GM12878 (cell line): ENCODE data around the gene AKT3. TPM values are rescaled to one million over a fixed set of nuclear protein-coding genes. Genes with fewer than 3 reads are reported as not detected.
A peak's percentile ranks its signal among the peaks of the same experiment; 100 is the strongest.

ENCODE experiments used
- BACH1 ChIP-seq: fragments of 450-650 bp; IDR thresholded peaks from 2 replicates; pipeline ENCODE4 v1.6.1; 2017; ENCODE audit warnings: mild to moderate bottlenecking, borderline replicate concordance
- BCL11A ChIP-seq: IDR thresholded peaks from 2 replicates; pipeline ENCODE4 v1.6.1; 2011; ENCODE audit warnings: low read depth, low read length
- CHD2 ChIP-seq: IDR thresholded peaks from 2 replicates; pipeline ENCODE4 v1.6.1; 2011; ENCODE audit warnings: low read depth, low read length, improper control_type of control experiment, borderline replicate concordance
- CHD4 ChIP-seq: fragments of 200-600 bp; sonication (generic); IDR thresholded peaks from 2 replicates; pipeline ENCODE4 v1.6.1; 2016; ENCODE audit warnings: mild to moderate bottlenecking
- FOXK2 ChIP-seq: fragments of 450-650 bp; IDR thresholded peaks from 2 replicates; pipeline ENCODE4 v1.6.1; 2017; ENCODE audit warnings: mild to moderate bottlenecking, moderate library complexity
- GABPA ChIP-seq: IDR thresholded peaks from 2 replicates; pipeline ENCODE4 v1.6.1; 2014; ENCODE audit warnings: antibody characterized with exemption, low read depth, mild to moderate bottlenecking, inconsistent platforms
- HSF1 ChIP-seq: fragments of 150-350 bp; IDR thresholded peaks from 2 replicates; pipeline ENCODE4 v1.6.1; 2014; ENCODE audit warnings: mild to moderate bottlenecking, low read depth, low read length
- IRF4 ChIP-seq: IDR thresholded peaks from 2 replicates; pipeline ENCODE4 v1.6.1; 2011; ENCODE audit warnings: low read depth, low read length
- IRF5 ChIP-seq: fragments of 450-650 bp; IDR thresholded peaks from 2 replicates; pipeline ENCODE4 v1.6.1; 2017; ENCODE audit warnings: borderline replicate concordance
- JUND ChIP-seq: IDR thresholded peaks from 2 replicates; pipeline ENCODE4 v1.6.1; 2012; ENCODE audit warnings: low read depth, mild to moderate bottlenecking, low read length, improper control_type of control experiment, moderate library complexity
- KLF5 ChIP-seq: fragments of 450-650 bp; IDR thresholded peaks from 2 replicates; pipeline ENCODE4 v1.6.1; 2014; ENCODE audit warnings: mild to moderate bottlenecking; ENCODE audit not compliant: partially characterized antibody
- MYB ChIP-seq: fragments of 150-350 bp; IDR thresholded peaks from 2 replicates; pipeline ENCODE4 v1.6.1; 2014; ENCODE audit warnings: mild to moderate bottlenecking, low read depth, low read length, borderline replicate concordance
- NKRF ChIP-seq: fragments of 450-650 bp; conservative IDR thresholded peaks from 2 replicates; pipeline ENCODE4 v1.6.1; 2017; ENCODE audit warnings: mild to moderate bottlenecking, moderate library complexity
- NRF1 ChIP-seq: conservative IDR thresholded peaks from 2 replicates; pipeline ENCODE4 v1.6.1; 2011; ENCODE audit warnings: mild to moderate bottlenecking, low read depth, low read length, improper control_type of control experiment
- PAX8 ChIP-seq: fragments of 450-650 bp; IDR thresholded peaks from 2 replicates; pipeline ENCODE4 v1.6.1; 2017; ENCODE audit warnings: mild to moderate bottlenecking, moderate library complexity
- RAD21 ChIP-seq: IDR thresholded peaks from 2 replicates; pipeline ENCODE4 v1.6.1; 2011; ENCODE audit warnings: mild to moderate bottlenecking, low read depth, low read length, moderate library complexity; ENCODE audit not compliant: insufficient read depth
- SMAD1 ChIP-seq: fragments of 450-650 bp; IDR thresholded peaks from 2 replicates; pipeline ENCODE4 v1.6.1; 2018; ENCODE audit warnings: mild to moderate bottlenecking, low read depth; ENCODE audit not compliant: partially characterized antibody
- SREBF2 ChIP-seq: IDR thresholded peaks from 2 replicates; pipeline ENCODE4 v1.6.1; 2012; ENCODE audit warnings: mild to moderate bottlenecking, low read length
- SUPT20H ChIP-seq: IDR thresholded peaks from 2 replicates; pipeline ENCODE4 v1.6.1; 2011; ENCODE audit warnings: low read depth, mild to moderate bottlenecking, low read length, moderate library complexity, borderline replicate concordance; ENCODE audit not compliant: control insufficient read depth
- SUZ12 ChIP-seq: fragments of 200-600 bp; sonication (generic); IDR thresholded peaks from one replicate; pipeline ENCODE4 v1.6.1; 2018; ENCODE audit warnings: antibody characterized with exemption, mild to moderate bottlenecking; ENCODE audit not compliant: unreplicated experiment
- TBL1XR1 ChIP-seq: IDR thresholded peaks from 2 replicates; pipeline ENCODE4 v1.6.1; 2012; ENCODE audit warnings: low read depth, low read length, improper control_type of control experiment
- ZBTB11 ChIP-seq: fragments of 450-650 bp; formaldehyde crosslinking; IDR thresholded peaks from 2 replicates; pipeline ENCODE4 v1.5.0; 2022; ENCODE audit warnings: mild to moderate bottlenecking, missing genetic modification characterization
- ZNF207 ChIP-seq: fragments of 450-650 bp; IDR thresholded peaks from 2 replicates; pipeline ENCODE4 v1.6.1; 2014; ENCODE audit warnings: antibody characterized with exemption, mild to moderate bottlenecking, borderline replicate concordance
- polyA plus RNA-seq, 11 experiments: library from polyadenylated mRNA; depleted of rRNA in 4 of 11; unstranded in 6 of 11; stranded (reverse) in 5 of 11; fragments of >200 nt; fragmentation: Nextera tagmentation in 4 of 11; fragmentation: Illumina TruSeq in 1 of 11; extraction: Ambion mirVana in 4 of 11; extraction: Trizol in 1 of 11; gene quantifications; 1 replicate in 1 of 11; 2 replicates in 10 of 11; pipeline versions ENCODE4 v1.2.1 to v1.2.3, GENCODE V29; 2011 to 2016; ENCODE audit warnings: inconsistent platforms in 2 of 11, missing spikeins in 2 of 11, low read depth in 1 of 11
- total RNA-seq, 4 experiments: library from RNA; depleted of rRNA in 3 of 4; stranded (reverse); fragments of >200 nt in 3 of 4; fragmentation: Illumina TruSeq in 1 of 4; extraction: Trizol in 1 of 4; gene quantifications; 2 replicates each; pipeline versions ENCODE4 v1.2.1 to v1.2.3, GENCODE V29; 2013 to 2021

The AKT3 gene
- total and polyA plus RNA-seq, 10 of the 15 experiments (the other 5 are each of a cell fraction or from before 2014, with no cell fraction given), result 0.03 to 0.56 (median 0.19) TPM

GRCh38 chr1:243850452-243851256, 611 bp upstream of the AKT3 start (continued):
- TF ChIP-seq ZBTB11 (CRISPR knock-in tag) (no peak), JUND (no peak), HSF1 (no peak), CHD2 (peak; percentile 84), MYB (no peak), GABPA (no peak), FOXK2 (no peak), IRF4 (no peak), PAX8 (no peak), NKRF (peak; percentile 52; the same call in 1 of the 2 replicates), RAD21 (no peak), SUPT20H (no peak), IRF5 (no peak), BACH1 (peak; percentile 32; the same call in 1 of the 2 replicates), KLF5 (no peak), TBL1XR1 (peak; percentile 39; the same call in 1 of the 2 replicates), SREBF2 (no peak), NRF1 (no peak), BCL11A (0 out of 2 replicates have a peak, but pooled peaks have one; percentile 9), ZNF207 (0 out of 2 replicates have a peak, but pooled peaks have one; percentile 18), SUZ12 (no peak), SMAD1 (no peak), CHD4 (no peak)
